HG03442 (cell line): ENCODE data around the gene USP21.

Experiments used
- ATAC-seq: cut with Tn5 transposase; IDR thresholded peaks from one replicate; pipeline ENCODE4 v1.9.1; 2021; ENCODE audit warnings: mild to moderate bottlenecking, moderate library complexity; ENCODE audit not compliant: unreplicated experiment

The USP21 gene

GRCh38 chr1:161190962-161191521 lies 31.7 kb downstream of the USP21 start:
- ATAC-seq: no peak

GRCh38 chr1:161191971-161192370 lies 32.7 kb downstream of the USP21 start:
- no peak for ATAC-seq

GRCh38 chr1:161192476-161193465 lies 33.5 kb downstream of the USP21 start:
- ATAC-seq: peak; percentile 72

- ATAC-seq: no peak
Measured at GRCh38 chr1:161193561-161194235, 34.4 kb downstream of the USP21 start.

- no peak for ATAC-seq
Measured at GRCh38 chr1:161195171-161195570, 35.9 kb downstream of the USP21 start.

GRCh38 chr1:161196111-161196510 lies 36.8 kb downstream of the USP21 start:
- no peak for ATAC-seq

GRCh38 chr1:161196521-161197451 lies 37.5 kb downstream of the USP21 start:
- ATAC-seq: no peak

GRCh38 chr1:161197560-161198193 lies 38.4 kb downstream of the USP21 start:
- no peak for ATAC-seq

- no peak for ATAC-seq
Measured at GRCh38 chr1:161198194-161198896, 39.0 kb downstream of the USP21 start.

- ATAC-seq: no peak
Measured at GRCh38 chr1:161198897-161199431, 39.7 kb downstream of the USP21 start, which contains the start of gene ADAMTS4. TSS of gene ADAMTS4 (minus strand) at chr1:161199054. CDS start at chr1:161198627, 427 bp downstream.

GRCh38 chr1:161199506-161200139 lies 40.3 kb downstream of the USP21 start:
- ATAC-seq: no peak

GRCh38 chr1:161200421-161200991 lies 41.2 kb downstream of the USP21 start:
- no peak for ATAC-seq

GRCh38 chr1:161200992-161201835 lies 41.9 kb downstream of the USP21 start:
- ATAC-seq: no peak

GRCh38 chr1:161201836-161202712 lies 42.8 kb downstream of the USP21 start, which contains the start of gene NDUFS2:
TSS of gene NDUFS2 (plus strand) at chr1:161202367. CDS start at chr1:161202386, 19 bp downstream.
- ATAC-seq: peak; percentile 94

GRCh38 chr1:161206411-161207140 lies 47.3 kb downstream of the USP21 start:
- no peak for ATAC-seq

- no peak for ATAC-seq
Measured at GRCh38 chr1:161207173-161207572, 47.9 kb downstream of the USP21 start.
